Stimulated activated CD4-positive, alpha-beta T cell treated with anti-CD3 and anti-CD28 coated beads, Interleukin-15, amount 100 ng/mL, for 48 hours (primary cell): Measurements from ENCODE around the gene TOX2.

ENCODE experiments used
- DNase-seq, 2 donors: peaks; one replicate each; pipeline ENCODE4 v3.0.0-alpha.2; 2020; ENCODE audit warnings: low read depth in 2 of 2

TOX2 gene

GRCh38 chr20:43916073-43916880, 1.6 kb downstream of the TOX2 start:
- DNase-seq, result no peak

DNA sequence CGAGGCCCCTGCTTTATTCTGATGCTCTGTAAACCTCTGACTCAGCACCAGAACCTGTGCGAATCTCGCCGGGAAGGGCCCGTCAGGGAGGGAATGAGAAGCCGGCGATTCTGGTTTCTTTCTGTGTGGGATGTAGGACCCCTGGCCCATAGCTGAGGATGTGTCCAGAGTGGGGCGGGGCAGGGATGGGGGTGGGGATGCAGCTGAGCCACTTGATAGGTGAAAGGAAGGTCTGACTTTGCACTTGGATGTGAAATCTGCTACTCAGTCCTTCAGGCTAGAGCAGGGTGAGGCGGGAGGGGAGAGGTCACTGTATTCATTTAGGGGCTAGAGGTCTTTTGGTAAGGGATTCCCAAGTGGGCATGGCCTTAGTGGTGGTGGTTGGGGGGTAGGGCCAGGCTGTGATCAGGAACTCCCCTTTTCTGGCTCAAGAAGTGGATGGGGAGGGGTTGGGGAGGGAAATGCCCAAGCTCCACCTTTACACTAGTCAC, 2.3 kb downstream of the TOX2 start:
- DNase-seq, result no peak

DNA sequence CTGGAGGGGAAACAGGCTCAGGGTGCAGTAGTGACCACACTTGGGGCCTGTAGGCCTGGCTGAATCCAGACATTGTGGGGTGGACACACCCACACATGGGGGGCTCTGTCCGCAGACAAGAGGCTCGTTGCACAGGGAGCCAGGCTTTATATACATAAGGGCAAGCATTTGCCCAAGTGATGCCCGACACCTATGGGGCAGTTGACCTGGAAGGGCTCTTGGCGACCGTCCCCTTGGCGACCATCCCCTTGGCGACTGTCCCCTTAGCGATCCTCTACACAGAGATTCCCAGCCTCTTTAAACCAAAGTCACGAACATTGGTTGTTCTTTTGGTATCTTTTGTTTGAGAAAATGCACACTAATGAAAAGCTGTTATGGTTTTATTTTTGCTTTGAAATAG, 2.7 kb downstream of the TOX2 start:
- DNase-seq, result no peak

DNA sequence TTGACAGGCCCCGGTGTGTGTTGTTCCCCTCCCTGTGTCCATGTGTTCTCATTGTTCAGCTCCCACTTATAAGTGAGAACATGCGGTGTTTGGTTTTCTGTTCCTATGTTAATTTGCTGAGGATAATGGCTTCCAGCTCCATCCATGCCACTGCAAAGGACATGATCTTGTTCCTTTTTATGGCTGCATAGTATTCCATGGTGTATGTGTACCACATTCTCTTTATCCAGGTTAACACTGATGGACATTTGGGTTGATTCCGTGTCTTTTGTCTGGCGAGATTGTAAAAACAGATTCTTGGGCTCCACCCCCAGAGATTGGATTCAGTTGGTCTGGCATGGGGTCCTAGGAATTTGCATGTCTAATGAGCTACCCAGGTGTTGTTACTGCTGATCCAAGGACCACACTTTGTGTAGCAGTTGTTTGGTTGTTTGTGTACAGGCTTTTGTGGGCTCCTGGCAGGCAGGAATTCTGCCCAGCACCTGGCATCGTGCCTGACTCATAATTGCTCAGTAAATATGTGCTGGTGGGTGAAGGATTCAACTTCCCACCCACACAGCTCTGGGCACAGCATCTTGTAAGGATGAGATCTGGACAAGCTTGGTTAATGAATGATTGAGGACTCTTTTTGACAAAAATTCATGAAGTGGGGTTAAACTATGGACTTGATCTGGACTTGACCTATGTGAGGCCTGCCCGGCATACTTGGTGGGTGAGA, 5.2 kb downstream of the TOX2 start:
- no peak for DNase-seq

GRCh38 chr20:43920797-43921196, 6.1 kb downstream of the TOX2 start:
- DNase-seq, result no peak

DNA sequence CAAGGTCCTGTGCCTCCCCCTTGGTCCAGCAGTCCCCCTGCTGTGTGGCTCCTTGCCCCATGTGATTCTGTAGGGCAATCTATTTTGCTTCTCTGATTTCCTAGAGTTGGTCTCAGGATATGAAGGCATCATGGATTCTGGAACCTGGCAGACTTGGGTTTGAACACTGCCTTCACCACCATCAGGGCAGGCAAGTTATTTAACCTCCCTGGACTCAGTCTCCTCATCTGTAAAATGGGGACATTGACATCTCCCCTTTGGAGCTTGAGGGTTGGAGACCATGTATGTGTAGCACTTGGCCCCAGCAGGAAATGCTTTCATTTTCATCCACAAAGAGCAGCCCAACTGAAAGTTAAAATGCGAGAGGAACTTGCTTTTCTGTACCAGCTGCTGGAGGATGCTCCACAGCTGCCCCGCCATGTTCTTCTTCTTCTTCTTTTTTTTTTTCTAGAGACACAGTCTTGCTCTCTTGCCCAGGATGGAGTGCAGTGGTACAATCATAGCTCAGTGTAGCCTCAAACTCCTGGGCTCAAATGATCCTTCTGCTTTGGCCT, 6.7 kb downstream of the TOX2 start:
- DNase-seq, result no peak

- DNase-seq, result no peak
Measured at GRCh38 chr20:43922614-43923013, 8.0 kb downstream of the TOX2 start.

- DNase-seq, result peak in 1 of 2 donors; percentile 22
Measured at GRCh38 chr20:43923322-43923721, 8.7 kb downstream of the TOX2 start.

GRCh38 chr20:43923917-43924316, 9.3 kb downstream of the TOX2 start:
- no peak for DNase-seq

DNA sequence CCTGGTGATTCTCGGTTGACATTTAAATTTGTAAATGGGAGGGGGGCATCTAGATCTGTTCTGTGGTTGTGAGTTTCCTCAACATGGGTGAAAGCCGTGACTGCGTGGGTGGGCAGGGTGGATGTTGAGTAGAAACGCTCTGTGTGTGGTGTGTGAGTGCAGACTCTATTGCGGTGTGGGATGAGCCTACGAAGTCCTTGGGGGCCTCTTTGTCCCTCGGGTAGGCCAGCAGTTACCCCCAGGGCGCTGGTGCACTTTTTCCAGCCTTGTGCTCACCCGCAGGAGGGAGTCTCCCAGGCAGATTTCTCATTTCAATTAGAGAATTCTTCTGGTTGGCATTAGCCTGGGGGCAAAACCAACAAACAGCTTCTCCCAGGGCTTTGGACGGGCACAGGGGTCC, 10.6 kb downstream of the TOX2 start:
- DNase-seq, result peak; percentile 52 to 66

GRCh38 chr20:43925801-43926200, 11.1 kb downstream of the TOX2 start:
- DNase-seq, result no peak

GRCh38 chr20:43926287-43927050, 11.8 kb downstream of the TOX2 start:
- DNase-seq, result no peak

DNA sequence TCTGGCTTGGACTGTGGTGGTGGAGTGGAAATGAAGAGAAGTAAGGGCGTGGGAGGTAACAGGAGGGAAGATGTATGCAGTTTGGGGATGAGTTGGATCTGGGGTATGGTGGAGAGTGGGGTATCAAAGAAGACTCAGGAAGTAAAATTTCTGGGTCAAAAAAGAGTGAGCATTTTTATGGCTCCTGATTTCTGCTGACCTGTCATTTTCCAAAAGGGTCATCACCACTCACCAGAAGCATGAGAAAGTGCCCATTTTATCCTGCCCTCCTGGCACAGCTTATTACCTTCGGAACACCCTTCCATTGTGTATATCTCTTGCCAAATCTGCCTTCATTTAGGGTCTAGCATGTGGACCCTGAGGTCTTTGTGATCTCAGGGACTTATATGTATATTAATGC, 17.3 kb downstream of the TOX2 start:
- no peak for DNase-seq

GRCh38 chr20:43934833-43935232, 20.2 kb downstream of the TOX2 start:
- no peak for DNase-seq

DNA sequence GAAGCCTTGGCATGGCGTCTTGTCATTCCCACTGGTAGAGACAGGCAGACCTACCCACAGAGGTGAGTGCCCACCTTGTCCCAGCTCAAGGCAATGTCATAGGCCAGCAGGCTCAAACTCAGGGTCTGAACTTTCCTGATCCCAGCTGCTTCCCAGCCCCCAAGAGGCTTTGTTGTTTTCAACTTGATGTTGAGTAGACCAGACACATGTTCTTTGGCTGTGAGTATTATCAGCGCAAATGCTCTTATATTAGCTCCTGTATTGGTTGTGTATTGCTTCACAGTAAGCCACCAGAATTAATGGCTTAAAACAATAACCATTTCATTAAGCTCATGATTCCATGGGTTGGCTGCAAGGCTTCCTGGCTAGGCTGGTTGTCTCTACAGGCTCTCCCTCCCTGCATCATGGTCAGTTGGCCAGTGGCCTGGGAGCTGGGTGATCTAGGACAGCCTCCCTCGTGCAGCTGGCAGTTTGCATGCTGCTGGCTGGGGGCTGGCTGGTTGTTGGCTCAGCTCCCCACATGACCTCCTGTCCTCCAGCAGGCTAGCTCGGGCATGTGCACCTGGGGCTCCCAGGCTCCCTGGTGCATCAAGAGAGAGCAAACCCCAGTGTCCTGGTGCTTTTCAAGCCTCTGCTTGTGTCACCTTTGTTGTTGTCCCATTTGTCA, 21.6 kb downstream of the TOX2 start:
- DNase-seq, result no peak

DNA sequence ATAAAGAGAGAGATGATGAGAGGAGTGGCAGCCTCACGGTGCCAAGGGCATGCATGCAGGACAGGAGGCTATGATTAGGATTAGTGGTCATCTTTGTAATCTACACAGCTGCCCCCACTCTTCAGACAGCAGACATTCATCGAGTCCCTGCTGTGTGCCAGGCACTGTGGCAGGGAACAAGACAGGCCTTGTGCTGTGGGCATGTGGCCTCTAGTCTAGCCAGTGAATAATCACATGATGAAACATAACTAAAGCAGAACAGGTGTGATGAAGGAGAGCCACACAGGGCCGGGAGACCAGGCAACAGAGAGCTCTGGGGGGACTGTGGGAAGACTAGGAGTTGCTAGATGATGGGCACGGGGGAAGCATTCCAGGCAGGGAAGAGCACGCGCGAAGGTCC, 22.2 kb downstream of the TOX2 start:
- no peak for DNase-seq

DNA sequence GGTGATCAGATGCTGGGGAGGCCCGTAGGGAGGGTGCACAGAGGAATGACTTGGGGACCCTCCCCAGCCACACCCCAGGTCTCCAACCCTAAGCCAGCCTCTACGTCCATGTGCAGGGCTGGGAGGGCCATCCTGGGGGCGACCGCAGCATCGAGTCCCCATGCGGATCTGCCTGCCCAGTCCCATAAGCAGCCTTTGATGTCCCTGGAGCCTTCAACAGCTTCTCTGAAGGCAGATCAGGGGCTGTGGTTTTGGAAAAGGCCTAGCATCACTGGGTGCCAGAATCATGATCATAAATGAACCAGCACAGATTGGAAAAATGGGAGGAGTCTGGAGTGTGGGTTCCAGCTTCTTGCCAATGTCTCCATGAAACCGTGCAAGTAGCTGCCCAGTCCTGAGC, 22.9 kb downstream of the TOX2 start:
- DNase-seq, result no peak

DNA sequence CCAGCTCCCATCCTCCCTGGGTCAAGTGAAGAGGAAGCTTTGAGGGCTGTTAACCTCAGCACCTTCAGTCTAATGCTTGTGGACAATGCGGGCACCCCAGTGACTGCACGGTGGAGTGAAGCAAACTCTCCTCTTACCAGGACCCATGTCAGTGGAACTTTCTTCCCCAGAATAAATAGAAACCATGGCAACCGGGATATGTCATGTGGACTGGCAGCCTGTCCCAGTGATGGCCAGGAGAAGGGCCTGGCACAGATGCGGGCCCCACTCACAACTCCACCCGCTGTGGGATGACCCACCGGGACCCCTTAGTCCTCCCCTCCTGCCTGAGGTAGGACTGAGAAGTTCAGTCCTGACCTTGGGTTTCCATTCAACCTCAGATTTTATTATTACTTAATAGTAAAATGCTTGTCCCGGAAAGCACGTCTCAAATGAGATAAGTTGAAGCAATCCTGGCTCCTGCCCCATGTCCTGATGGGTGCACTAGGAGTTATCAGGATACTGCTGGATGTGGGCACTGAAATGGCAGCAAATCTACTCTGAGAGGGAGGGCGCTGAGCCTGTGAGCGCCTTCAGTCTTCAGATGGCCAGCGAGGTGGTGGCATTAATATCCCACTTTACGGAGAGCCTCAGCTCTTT, 23.5 kb downstream of the TOX2 start:
- DNase-seq, result no peak

DNA sequence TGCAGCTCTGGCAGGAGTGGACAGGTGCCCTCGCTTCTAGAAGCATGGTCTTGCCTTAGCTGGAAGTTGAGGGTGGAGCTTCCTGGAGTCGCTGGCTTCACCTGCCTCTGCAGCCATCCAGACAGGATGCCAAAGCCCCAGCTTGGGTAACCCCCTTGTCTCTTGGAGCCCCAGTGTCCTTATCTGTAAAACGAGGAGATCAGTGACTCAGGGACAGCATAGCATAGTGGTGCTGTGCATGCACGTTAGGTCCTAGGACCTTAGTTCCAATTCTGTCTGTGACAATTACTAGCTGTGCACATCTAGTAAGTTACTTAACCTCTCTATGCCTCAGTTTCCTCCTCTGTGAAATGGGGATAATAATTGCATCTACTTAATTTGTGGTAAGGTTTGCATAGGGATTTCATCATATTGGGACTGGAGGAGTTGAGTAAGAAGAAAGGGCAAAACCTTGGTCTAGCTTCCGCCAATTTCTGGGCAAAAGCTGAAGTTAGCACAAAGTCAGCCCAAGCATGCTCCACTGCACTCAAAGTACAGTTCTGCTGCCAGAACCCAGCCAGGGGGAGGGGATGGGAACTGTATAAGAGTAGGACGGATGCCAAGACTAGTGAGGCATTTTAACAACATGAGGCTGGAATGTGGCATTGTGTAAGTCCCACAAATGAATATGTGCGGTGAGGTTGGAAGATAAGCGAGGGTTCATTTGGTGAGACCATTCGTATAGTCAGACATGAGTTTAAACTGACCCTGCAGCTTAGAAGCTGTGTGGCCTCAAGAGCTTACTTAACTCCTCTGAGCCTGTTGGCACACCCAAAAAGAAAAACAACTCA, 24.5 kb downstream of the TOX2 start:
- no peak for DNase-seq

DNA sequence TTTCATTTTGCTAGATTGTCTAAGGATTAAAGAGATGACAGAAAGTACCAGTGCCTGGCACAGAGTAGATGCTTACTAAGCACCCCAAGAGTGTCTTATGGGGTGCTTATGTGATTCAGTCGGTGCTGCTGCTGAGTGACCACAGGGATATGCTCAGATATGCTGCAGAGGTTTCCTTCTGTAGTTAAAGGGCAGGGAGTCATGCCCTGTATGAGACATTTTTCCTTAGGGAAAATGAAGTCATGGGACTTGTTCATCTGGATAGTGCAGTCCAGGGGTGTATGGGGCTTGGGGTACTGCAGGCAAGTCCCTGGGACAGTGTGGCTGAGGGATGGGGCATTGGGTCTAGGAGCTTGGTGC, 25.1 kb downstream of the TOX2 start:
- DNase-seq, result no peak
